GM23338 (cell line): Measurements from ENCODE around the gene TMEM245. TPM values are rescaled to one million over a fixed set of nuclear protein-coding genes. Genes with fewer than 3 reads are reported as not detected.

ENCODE experiments used
- ATAC-seq: fragments of 200-7000 bp; cut with Tn5 transposase; 3 replicates; pipeline ENCODE4 v1.9.1; 2020
- DNase-seq: peaks from one replicate; pipeline ENCODE4 v3.0.0-alpha.2; 2015; ENCODE audit warnings: low spot score
- H2AFZ ChIP-seq: fragments of 200-600 bp; sonication (generic); 2 replicates; pipeline ENCODE4 v1.8.0; 2016; ENCODE audit warnings: antibody characterized with exemption, mild to moderate bottlenecking, moderate library complexity
- H3F3A ChIP-seq: fragments of 200-600 bp; sonication (generic); replicated peaks from 2 replicates; pipeline ENCODE4 v1.8.0; 2017; ENCODE audit warnings: antibody characterized with exemption, mixed run types, low read depth
- H3K27ac ChIP-seq: fragments of 200-600 bp; sonication (generic); 2 replicates; pipeline ENCODE4 v1.6.1; 2016; ENCODE audit warnings: low read depth
- H3K27me3 ChIP-seq: fragments of 200-600 bp; sonication (generic); 2 replicates; pipeline ENCODE4 v1.8.0; 2016; ENCODE audit warnings: mild to moderate bottlenecking, mixed run types, moderate library complexity; ENCODE audit not compliant: insufficient read depth
- H3K36me3 ChIP-seq: fragments of 200-600 bp; sonication (generic); 2 replicates; pipeline ENCODE4 v1.8.0; 2016; ENCODE audit warnings: mild to moderate bottlenecking; ENCODE audit not compliant: insufficient read depth
- H3K4me1 ChIP-seq: fragments of 200-600 bp; sonication (generic); 2 replicates; pipeline ENCODE4 v1.8.0; 2016; ENCODE audit warnings: mild to moderate bottlenecking, moderate library complexity; ENCODE audit not compliant: insufficient read depth
- H3K4me2 ChIP-seq: fragments of 200-600 bp; sonication (generic); 2 replicates; pipeline ENCODE4 v1.7.1; 2017; ENCODE audit warnings: mixed run types
- H3K4me3 ChIP-seq: fragments of 200-600 bp; sonication (generic); 2 replicates; pipeline ENCODE4 v1.6.1; 2016; ENCODE audit warnings: mixed run types
- H3K79me2 ChIP-seq: fragments of 200-600 bp; sonication (generic); replicated peaks from 2 replicates; pipeline ENCODE4 v1.8.0; 2017; ENCODE audit warnings: mild to moderate bottlenecking; ENCODE audit not compliant: insufficient read depth
- H3K9me2 ChIP-seq: fragments of 200-600 bp; sonication (generic); 2 replicates; pipeline ENCODE4 v1.8.0; 2017; ENCODE audit not compliant: insufficient read depth
- H4K20me1 ChIP-seq: fragments of 200-600 bp; sonication (generic); replicated peaks from 2 replicates; pipeline ENCODE4 v1.8.0; 2017; ENCODE audit warnings: mild to moderate bottlenecking; ENCODE audit not compliant: insufficient read depth
- H3K27ac Mint-ChIP-seq: 2 replicates; pipeline ENCODE4 v1.8.0; 2020; ENCODE audit warnings: inconsistent platforms, mild to moderate bottlenecking, moderate library complexity, mixed read lengths
- H3K27me3 Mint-ChIP-seq: 3 replicates; pipeline ENCODE4 v1.8.0; 2022; ENCODE audit warnings: low read depth, mild to moderate bottlenecking, moderate library complexity, mixed read lengths, inconsistent platforms; ENCODE audit not compliant: insufficient read depth, poor library complexity
- H3K36me3 Mint-ChIP-seq: 3 replicates; pipeline ENCODE4 v1.8.0; 2021; ENCODE audit warnings: low read depth, mild to moderate bottlenecking, inconsistent platforms, moderate library complexity, mixed read lengths
- H3K4me1 Mint-ChIP-seq: 3 replicates; pipeline ENCODE4 v1.8.0; 2020; ENCODE audit warnings: mild to moderate bottlenecking, inconsistent platforms, mixed read lengths
- H3K4me3 Mint-ChIP-seq: 3 replicates; pipeline ENCODE4 v1.8.0; 2021; ENCODE audit warnings: moderate library complexity, mild to moderate bottlenecking, inconsistent platforms, mixed read lengths
- H3K9me3 Mint-ChIP-seq: 3 replicates; pipeline ENCODE4 v1.8.0; 2020; ENCODE audit warnings: moderate library complexity, mild to moderate bottlenecking, inconsistent platforms, mixed read lengths
- NANOG ChIP-seq: IDR thresholded peaks from 2 replicates; pipeline ENCODE4 v1.6.1; 2016; ENCODE audit warnings: antibody characterized with exemption, borderline replicate concordance
- POLR2AphosphoS5 ChIP-seq: IDR thresholded peaks from 2 replicates; pipeline ENCODE4 v1.6.1; 2016; ENCODE audit warnings: antibody characterized with exemption, low read depth
- ZNF114 ChIP-seq: fragments of 250-450 bp; sonication (Bioruptor Pico); IDR thresholded peaks from 2 replicates; pipeline ENCODE4 v1.5.0; 2020; ENCODE audit warnings: mild to moderate bottlenecking, moderate library complexity
- ZNF331 ChIP-seq: fragments of 250-450 bp; sonication (Bioruptor Pico); IDR thresholded peaks from 2 replicates; pipeline ENCODE4 v1.5.0; 2020; ENCODE audit warnings: low read depth, mild to moderate bottlenecking, moderate library complexity
- polyA plus RNA-seq: library from polyadenylated mRNA; unstranded; fragments of >200 nt; fragmentation: Nextera tagmentation; extraction: Ambion mirVana; gene quantifications from 2 replicates; pipeline ENCODE4 v1.2.1, GENCODE V29; 2016
- total RNA-seq: library from RNA; depleted of rRNA; stranded (reverse); fragments of >200 nt; shearing (Covaris generic); gene quantifications from 2 replicates; pipeline ENCODE4 v1.2.3, GENCODE V29; 2014
- TF ChIP-seq, protein P1 (sequence below): IDR thresholded peaks from one replicate; pipeline ENCODE4 v1.6.1; 2018; ENCODE audit warnings: antibody characterized with exemption; ENCODE audit not compliant: unreplicated experiment
- TF ChIP-seq, protein P2 (sequence below), 2 experiments: fragments of 200-600 bp in 1 of 2; sonication (generic) in 1 of 2; conservative IDR thresholded peaks; 2 replicates each; pipeline versions ENCODE4 v1.5.1 to v1.6.1; 2016 to 2017; ENCODE audit warnings: antibody characterized with exemption in 2 of 2, low read depth in 2 of 2, mild to moderate bottlenecking in 2 of 2, moderate library complexity in 1 of 2
- TF ChIP-seq, protein P3 (sequence below): fragments of 250-450 bp; sonication (Bioruptor Pico); IDR thresholded peaks from 2 replicates; pipeline ENCODE4 v1.5.0; 2020; ENCODE audit warnings: mild to moderate bottlenecking, moderate library complexity
- TF ChIP-seq, protein P4 (sequence below): IDR thresholded peaks from 2 replicates; pipeline ENCODE4 v1.6.1; 2016; ENCODE audit warnings: antibody characterized with exemption

TMEM245 gene
- total and polyA plus RNA-seq, 2 experiments from 2014 or later = 17.3 to 64.1 TPM

DNA sequence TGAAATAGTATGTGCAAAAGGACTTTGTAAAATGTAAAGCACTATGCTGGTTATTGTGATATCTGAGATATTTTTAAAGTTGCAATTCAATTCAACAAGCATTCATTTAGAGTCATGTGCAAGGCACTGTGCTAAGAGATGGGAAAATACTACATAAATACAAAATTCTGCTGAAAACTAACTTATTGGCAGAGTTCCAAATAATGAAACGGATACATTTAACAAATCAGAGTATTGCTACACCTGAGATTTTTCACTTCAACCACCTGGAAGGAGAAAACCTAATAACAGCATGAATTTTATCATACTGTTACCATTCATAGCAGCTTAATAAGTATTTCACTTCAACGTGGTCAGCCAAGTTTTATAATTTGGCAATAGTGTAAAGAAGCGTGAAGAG lies 100.3 kb downstream of the TMEM245 start (continued):
- TF ChIP-seq, protein P1, sequence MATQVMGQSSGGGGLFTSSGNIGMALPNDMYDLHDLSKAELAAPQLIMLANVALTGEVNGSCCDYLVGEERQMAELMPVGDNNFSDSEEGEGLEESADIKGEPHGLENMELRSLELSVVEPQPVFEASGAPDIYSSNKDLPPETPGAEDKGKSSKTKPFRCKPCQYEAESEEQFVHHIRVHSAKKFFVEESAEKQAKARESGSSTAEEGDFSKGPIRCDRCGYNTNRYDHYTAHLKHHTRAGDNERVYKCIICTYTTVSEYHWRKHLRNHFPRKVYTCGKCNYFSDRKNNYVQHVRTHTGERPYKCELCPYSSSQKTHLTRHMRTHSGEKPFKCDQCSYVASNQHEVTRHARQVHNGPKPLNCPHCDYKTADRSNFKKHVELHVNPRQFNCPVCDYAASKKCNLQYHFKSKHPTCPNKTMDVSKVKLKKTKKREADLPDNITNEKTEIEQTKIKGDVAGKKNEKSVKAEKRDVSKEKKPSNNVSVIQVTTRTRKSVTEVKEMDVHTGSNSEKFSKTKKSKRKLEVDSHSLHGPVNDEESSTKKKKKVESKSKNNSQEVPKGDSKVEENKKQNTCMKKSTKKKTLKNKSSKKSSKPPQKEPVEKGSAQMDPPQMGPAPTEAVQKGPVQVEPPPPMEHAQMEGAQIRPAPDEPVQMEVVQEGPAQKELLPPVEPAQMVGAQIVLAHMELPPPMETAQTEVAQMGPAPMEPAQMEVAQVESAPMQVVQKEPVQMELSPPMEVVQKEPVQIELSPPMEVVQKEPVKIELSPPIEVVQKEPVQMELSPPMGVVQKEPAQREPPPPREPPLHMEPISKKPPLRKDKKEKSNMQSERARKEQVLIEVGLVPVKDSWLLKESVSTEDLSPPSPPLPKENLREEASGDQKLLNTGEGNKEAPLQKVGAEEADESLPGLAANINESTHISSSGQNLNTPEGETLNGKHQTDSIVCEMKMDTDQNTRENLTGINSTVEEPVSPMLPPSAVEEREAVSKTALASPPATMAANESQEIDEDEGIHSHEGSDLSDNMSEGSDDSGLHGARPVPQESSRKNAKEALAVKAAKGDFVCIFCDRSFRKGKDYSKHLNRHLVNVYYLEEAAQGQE = no peak

DNA sequence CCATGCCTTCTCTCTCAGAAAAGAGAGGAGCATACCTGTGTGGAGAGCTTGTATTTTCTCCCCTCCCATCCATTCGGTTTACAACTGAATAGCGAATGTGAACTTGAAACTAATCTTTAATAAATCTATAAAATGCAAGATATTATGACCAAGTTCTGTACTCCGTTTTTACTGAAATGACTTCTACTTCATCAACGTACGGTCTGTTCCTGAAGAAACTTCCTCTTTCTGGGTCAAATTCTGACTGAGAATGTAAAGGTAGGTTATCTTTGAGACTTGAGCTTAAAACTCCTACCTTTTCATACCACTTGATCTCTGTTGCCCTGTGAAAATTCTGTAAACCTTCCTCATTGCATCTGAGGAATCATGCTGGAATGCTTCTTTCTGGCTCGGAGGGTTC lies 102.3 kb downstream of the TMEM245 start:
- Mint-ChIP-seq H3K9me3 (no peaks in the 10 kb centered on the region), H3K4me1 (peaks cover 13% of the 10 kb centered on the region), H3K27ac (no peak overlapping the region; the same call in 1 of the 2 replicates), H3K36me3 (peaks cover 15% of the 10 kb centered on the region), H3K27me3 (peaks cover 6% of the 10 kb centered on the region), H3K4me3 (no peak overlapping the region)
- H3K9me2 ChIP-seq = no peaks in the 10 kb centered on the region
- 0 out of 2 replicates have a peak, but pooled peaks cover 4% of the 10 kb centered on the region for H4K20me1 ChIP-seq
- ATAC-seq = no peak
- H3F3A ChIP-seq = peaks cover 6% of the 10 kb centered on the region
- no peak for DNase-seq
- H2AFZ ChIP-seq = no peak overlapping the region
- H3K27ac ChIP-seq = no peak overlapping the region
- peaks cover 3% of the 10 kb centered on the region; the same call in 1 of the 2 replicates for H3K36me3 ChIP-seq
- H3K27me3 ChIP-seq = no peaks in the 10 kb centered on the region; the same call in 1 of the 2 replicates
- H3K79me2 ChIP-seq = 0 out of 2 replicates have a peak, but pooled peaks cover under 1% of the 10 kb centered on the region
- H3K4me3 ChIP-seq = no peak overlapping the region
- H3K4me1 ChIP-seq = peaks cover 13% of the 10 kb centered on the region
- H3K4me2 ChIP-seq = no peak overlapping the region
- TF ChIP-seq ZNF114 (CRISPR knock-in tag) (no peak), POLR2AphosphoS5 (no peak), ZNF331 (CRISPR knock-in tag) (no peak), NANOG (no peak)
- TF ChIP-seq, protein P2, sequence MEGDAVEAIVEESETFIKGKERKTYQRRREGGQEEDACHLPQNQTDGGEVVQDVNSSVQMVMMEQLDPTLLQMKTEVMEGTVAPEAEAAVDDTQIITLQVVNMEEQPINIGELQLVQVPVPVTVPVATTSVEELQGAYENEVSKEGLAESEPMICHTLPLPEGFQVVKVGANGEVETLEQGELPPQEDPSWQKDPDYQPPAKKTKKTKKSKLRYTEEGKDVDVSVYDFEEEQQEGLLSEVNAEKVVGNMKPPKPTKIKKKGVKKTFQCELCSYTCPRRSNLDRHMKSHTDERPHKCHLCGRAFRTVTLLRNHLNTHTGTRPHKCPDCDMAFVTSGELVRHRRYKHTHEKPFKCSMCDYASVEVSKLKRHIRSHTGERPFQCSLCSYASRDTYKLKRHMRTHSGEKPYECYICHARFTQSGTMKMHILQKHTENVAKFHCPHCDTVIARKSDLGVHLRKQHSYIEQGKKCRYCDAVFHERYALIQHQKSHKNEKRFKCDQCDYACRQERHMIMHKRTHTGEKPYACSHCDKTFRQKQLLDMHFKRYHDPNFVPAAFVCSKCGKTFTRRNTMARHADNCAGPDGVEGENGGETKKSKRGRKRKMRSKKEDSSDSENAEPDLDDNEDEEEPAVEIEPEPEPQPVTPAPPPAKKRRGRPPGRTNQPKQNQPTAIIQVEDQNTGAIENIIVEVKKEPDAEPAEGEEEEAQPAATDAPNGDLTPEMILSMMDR (conservative IDR thresholded peaks at IDR 0.05; ENCODE audit: low read depth in 2 of 2) = no peak
- TF ChIP-seq, protein P1 = no peak
- TF ChIP-seq, protein P3, sequence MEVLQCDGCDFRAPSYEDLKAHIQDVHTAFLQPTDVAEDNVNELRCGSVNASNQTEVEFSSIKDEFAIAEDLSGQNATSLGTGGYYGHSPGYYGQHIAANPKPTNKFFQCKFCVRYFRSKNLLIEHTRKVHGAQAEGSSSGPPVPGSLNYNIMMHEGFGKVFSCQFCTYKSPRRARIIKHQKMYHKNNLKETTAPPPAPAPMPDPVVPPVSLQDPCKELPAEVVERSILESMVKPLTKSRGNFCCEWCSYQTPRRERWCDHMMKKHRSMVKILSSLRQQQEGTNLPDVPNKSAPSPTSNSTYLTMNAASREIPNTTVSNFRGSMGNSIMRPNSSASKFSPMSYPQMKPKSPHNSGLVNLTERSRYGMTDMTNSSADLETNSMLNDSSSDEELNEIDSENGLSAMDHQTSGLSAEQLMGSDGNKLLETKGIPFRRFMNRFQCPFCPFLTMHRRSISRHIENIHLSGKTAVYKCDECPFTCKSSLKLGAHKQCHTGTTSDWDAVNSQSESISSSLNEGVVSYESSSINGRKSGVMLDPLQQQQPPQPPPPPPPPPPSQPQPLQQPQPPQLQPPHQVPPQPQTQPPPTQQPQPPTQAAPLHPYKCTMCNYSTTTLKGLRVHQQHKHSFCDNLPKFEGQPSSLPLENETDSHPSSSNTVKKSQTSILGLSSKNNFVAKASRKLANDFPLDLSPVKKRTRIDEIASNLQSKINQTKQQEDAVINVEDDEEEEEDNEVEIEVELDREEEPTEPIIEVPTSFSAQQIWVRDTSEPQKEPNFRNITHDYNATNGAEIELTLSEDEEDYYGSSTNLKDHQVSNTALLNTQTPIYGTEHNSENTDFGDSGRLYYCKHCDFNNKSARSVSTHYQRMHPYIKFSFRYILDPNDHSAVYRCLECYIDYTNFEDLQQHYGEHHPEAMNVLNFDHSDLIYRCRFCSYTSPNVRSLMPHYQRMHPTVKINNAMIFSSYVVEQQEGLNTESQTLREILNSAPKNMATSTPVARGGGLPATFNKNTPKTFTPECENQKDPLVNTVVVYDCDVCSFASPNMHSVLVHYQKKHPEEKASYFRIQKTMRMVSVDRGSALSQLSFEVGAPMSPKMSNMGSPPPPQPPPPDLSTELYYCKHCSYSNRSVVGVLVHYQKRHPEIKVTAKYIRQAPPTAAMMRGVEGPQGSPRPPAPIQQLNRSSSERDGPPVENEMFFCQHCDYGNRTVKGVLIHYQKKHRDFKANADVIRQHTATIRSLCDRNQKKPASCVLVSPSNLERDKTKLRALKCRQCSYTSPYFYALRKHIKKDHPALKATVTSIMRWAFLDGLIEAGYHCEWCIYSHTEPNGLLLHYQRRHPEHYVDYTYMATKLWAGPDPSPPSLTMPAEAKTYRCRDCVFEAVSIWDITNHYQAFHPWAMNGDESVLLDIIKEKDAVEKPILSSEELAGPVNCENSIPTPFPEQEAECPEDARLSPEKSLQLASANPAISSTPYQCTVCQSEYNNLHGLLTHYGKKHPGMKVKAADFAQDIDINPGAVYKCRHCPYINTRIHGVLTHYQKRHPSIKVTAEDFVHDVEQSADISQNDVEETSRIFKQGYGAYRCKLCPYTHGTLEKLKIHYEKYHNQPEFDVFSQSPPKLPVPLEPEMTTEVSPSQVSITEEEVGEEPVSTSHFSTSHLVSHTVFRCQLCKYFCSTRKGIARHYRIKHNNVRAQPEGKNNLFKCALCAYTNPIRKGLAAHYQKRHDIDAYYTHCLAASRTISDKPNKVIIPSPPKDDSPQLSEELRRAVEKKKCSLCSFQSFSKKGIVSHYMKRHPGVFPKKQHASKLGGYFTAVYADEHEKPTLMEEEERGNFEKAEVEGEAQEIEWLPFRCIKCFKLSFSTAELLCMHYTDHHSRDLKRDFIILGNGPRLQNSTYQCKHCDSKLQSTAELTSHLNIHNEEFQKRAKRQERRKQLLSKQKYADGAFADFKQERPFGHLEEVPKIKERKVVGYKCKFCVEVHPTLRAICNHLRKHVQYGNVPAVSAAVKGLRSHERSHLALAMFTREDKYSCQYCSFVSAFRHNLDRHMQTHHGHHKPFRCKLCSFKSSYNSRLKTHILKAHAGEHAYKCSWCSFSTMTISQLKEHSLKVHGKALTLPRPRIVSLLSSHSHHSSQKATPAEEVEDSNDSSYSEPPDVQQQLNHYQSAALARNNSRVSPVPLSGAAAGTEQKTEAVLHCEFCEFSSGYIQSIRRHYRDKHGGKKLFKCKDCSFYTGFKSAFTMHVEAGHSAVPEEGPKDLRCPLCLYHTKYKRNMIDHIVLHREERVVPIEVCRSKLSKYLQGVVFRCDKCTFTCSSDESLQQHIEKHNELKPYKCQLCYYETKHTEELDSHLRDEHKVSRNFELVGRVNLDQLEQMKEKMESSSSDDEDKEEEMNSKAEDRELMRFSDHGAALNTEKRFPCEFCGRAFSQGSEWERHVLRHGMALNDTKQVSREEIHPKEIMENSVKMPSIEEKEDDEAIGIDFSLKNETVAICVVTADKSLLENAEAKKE (CRISPR knock-in tag) = no peak
- TF ChIP-seq, protein P4, sequence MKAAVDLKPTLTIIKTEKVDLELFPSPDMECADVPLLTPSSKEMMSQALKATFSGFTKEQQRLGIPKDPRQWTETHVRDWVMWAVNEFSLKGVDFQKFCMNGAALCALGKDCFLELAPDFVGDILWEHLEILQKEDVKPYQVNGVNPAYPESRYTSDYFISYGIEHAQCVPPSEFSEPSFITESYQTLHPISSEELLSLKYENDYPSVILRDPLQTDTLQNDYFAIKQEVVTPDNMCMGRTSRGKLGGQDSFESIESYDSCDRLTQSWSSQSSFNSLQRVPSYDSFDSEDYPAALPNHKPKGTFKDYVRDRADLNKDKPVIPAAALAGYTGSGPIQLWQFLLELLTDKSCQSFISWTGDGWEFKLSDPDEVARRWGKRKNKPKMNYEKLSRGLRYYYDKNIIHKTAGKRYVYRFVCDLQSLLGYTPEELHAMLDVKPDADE = no peak
